ENCODE results near the gene BTLA. TPM values are rescaled to one million over a fixed set of nuclear protein-coding genes. Genes with fewer than 3 reads are reported as not detected.

Gene BTLA
- total RNA-seq, 2 experiments from 2014 or later = 45.7 to 46.3 TPM

GRCh38 chr3:112484352-112484751, 14.9 kb downstream of the BTLA start:
- Mint-ChIP-seq H3K27me3 (no peaks in the 10 kb centered on the region), H3K27ac (no peak overlapping the region), H3K36me3 (ENCODE audit: low read depth) (peaks cover 62% of the 10 kb centered on the region), H3K4me3 (no peak overlapping the region), H3K4me1 (peaks cover 49% of the 10 kb centered on the region), H3K9me3 (peaks cover 3% of the 10 kb centered on the region)
- no peak for DNase-seq
- CTCF ChIA-PET = interaction anchor here (1.6 kb wide), 1 partner anchor 15 kb away, joined by 8 read pairs; the partner anchor contains the start of gene BTLA
- POLR2A ChIA-PET = interaction anchor here (2.4 kb wide), 1 partner anchor 13 kb away, joined by 13 read pairs; no protein-coding TSS in a partner anchor

GRCh38 chr3:112482675-112483074, 16.6 kb downstream of the BTLA start:
- peak overlapping the region; percentile 12 for H3K27ac Mint-ChIP-seq
- H3K36me3 Mint-ChIP-seq (ENCODE audit: low read depth) = peaks cover 68% of the 10 kb centered on the region
- H3K27me3 Mint-ChIP-seq = no peaks in the 10 kb centered on the region
- H3K4me3 Mint-ChIP-seq = peak overlapping the region; percentile 28
- no peak for DNase-seq
- POLR2A ChIA-PET = interaction anchor here (2.4 kb wide), 1 partner anchor 15 kb away, joined by 13 read pairs; no protein-coding TSS in a partner anchor
- CTCF ChIA-PET = no interaction called here
- H3K9me3 Mint-ChIP-seq = peaks cover 3% of the 10 kb centered on the region
- H3K4me1 Mint-ChIP-seq = peaks cover 45% of the 10 kb centered on the region

- Mint-ChIP-seq H3K27ac (no peak overlapping the region), H3K4me1 (peaks cover 39% of the 10 kb centered on the region), H3K27me3 (no peaks in the 10 kb centered on the region), H3K9me3 (peaks cover 3% of the 10 kb centered on the region), H3K4me3 (no peak overlapping the region), H3K36me3 (ENCODE audit: low read depth) (peaks cover 70% of the 10 kb centered on the region)
- CTCF ChIA-PET = no interaction called here
- DNase-seq = no peak
- POLR2A ChIA-PET = no interaction called here
Observed at GRCh38 chr3:112481302-112481721, 18.0 kb downstream of the BTLA start.

- ChIA-PET POLR2A (no interaction called here), CTCF (interaction anchor here (1.3 to 2.2 kb wide), 3 partner anchors 11 to 41 kb away, joined by 5 to 7 read pairs (median 6); no protein-coding TSS in a partner anchor)
- DNase-seq = no peak
- Mint-ChIP-seq H3K4me3 (no peak overlapping the region), H3K4me1 (peaks cover 56% of the 10 kb centered on the region), H3K27ac (no peak overlapping the region), H3K9me3 (peaks cover 7% of the 10 kb centered on the region), H3K36me3 (ENCODE audit: low read depth) (peaks cover 80% of the 10 kb centered on the region), H3K27me3 (no peaks in the 10 kb centered on the region)
Observed at GRCh38 chr3:112477891-112478290, 21.4 kb downstream of the BTLA start.

GRCh38 chr3:112476346-112476745, 22.9 kb downstream of the BTLA start:
- DNase-seq = no peak
- Mint-ChIP-seq H3K27ac (no peak overlapping the region), H3K4me1 (peaks cover 56% of the 10 kb centered on the region), H3K9me3 (peaks cover 7% of the 10 kb centered on the region), H3K36me3 (ENCODE audit: low read depth) (peaks cover 85% of the 10 kb centered on the region), H3K27me3 (no peaks in the 10 kb centered on the region), H3K4me3 (no peak overlapping the region)
- ChIA-PET CTCF (no interaction called here), POLR2A (interaction anchor here (1.1 to 1.5 kb wide), 2 partner anchors 16 to 23 kb away, joined by 4 to 5 read pairs; partner anchors contain the start of gene BTLA)

- Mint-ChIP-seq H3K4me3 (no peak overlapping the region), H3K36me3 (ENCODE audit: low read depth) (peaks cover 87% of the 10 kb centered on the region), H3K27me3 (no peaks in the 10 kb centered on the region), H3K9me3 (peaks cover 4% of the 10 kb centered on the region), H3K27ac (no peak overlapping the region), H3K4me1 (peaks cover 61% of the 10 kb centered on the region)
- POLR2A ChIA-PET = no interaction called here
- CTCF ChIA-PET = no interaction called here
- DNase-seq = no peak
Observed at GRCh38 chr3:112474796-112475195, 24.5 kb downstream of the BTLA start.

GRCh38 chr3:112472691-112473090, 26.6 kb downstream of the BTLA start:
- H3K36me3 Mint-ChIP-seq (ENCODE audit: low read depth) = peaks cover 79% of the 10 kb centered on the region

GRCh38 chr3:112471596-112472325, 27.5 kb downstream of the BTLA start:
- peaks cover 79% of the 10 kb centered on the region for H3K36me3 Mint-ChIP-seq (ENCODE audit: low read depth)
- POLR2A ChIA-PET = no interaction called here
- H3K9me3 Mint-ChIP-seq = peaks cover 4% of the 10 kb centered on the region
- H3K27me3 Mint-ChIP-seq = no peaks in the 10 kb centered on the region
- no peak overlapping the region for H3K4me3 Mint-ChIP-seq
- no peak for DNase-seq
- peaks cover 72% of the 10 kb centered on the region for H3K4me1 Mint-ChIP-seq
- H3K27ac Mint-ChIP-seq = no peak overlapping the region
- CTCF ChIA-PET = no interaction called here

More at GRCh38 chr3:112472691-112473090, 26.6 kb downstream of the BTLA start:
- H3K27me3 Mint-ChIP-seq = no peaks in the 10 kb centered on the region
- H3K27ac Mint-ChIP-seq = peak overlapping the region; percentile 42
- no peak for DNase-seq
- H3K4me1 Mint-ChIP-seq = peaks cover 66% of the 10 kb centered on the region
- ChIA-PET CTCF (interaction anchor here (0.7 kb wide), 1 partner anchor 368 kb away, joined by 3 read pairs; no protein-coding TSS in a partner anchor), POLR2A (interaction anchor here (1.4 kb wide), 1 partner anchor 8 kb away, joined by 6 read pairs; no protein-coding TSS in a partner anchor)
- H3K9me3 Mint-ChIP-seq = peaks cover 4% of the 10 kb centered on the region
- no peak overlapping the region for H3K4me3 Mint-ChIP-seq

GRCh38 chr3:112470788-112471187, 28.5 kb downstream of the BTLA start:
- Mint-ChIP-seq H3K27me3 (no peaks in the 10 kb centered on the region), H3K4me3 (no peak overlapping the region), H3K36me3 (ENCODE audit: low read depth) (peaks cover 78% of the 10 kb centered on the region), H3K4me1 (peaks cover 79% of the 10 kb centered on the region), H3K9me3 (peaks cover 4% of the 10 kb centered on the region), H3K27ac (no peak overlapping the region)
- ChIA-PET CTCF (interaction anchor here (1.3 kb wide), 1 partner anchor 32 kb away, joined by 3 read pairs; no protein-coding TSS in a partner anchor), POLR2A (no interaction called here)
- DNase-seq = no peak

GRCh38 chr3:112469671-112470070, 29.6 kb downstream of the BTLA start:
- H3K9me3 Mint-ChIP-seq = peaks cover under 1% of the 10 kb centered on the region
- H3K4me1 Mint-ChIP-seq = peaks cover 81% of the 10 kb centered on the region
- no peaks in the 10 kb centered on the region for H3K27me3 Mint-ChIP-seq
- DNase-seq = no peak
- peaks cover 80% of the 10 kb centered on the region for H3K36me3 Mint-ChIP-seq (ENCODE audit: low read depth)
- ChIA-PET POLR2A (no interaction called here), CTCF (interaction anchor here (1.1 to 1.3 kb wide), 2 partner anchors 31 to 136 kb away, joined by 3 read pairs; partner anchors contain the start of gene CD200)
- H3K27ac Mint-ChIP-seq = no peak overlapping the region
- no peak overlapping the region for H3K4me3 Mint-ChIP-seq

GRCh38 chr3:112467539-112467938, 31.7 kb downstream of the BTLA start:
- peak overlapping the region; percentile 12 for H3K27ac Mint-ChIP-seq
- H3K9me3 Mint-ChIP-seq = no peaks in the 10 kb centered on the region
- peaks cover 79% of the 10 kb centered on the region for H3K4me1 Mint-ChIP-seq
- CTCF ChIA-PET = no interaction called here
- H3K27me3 Mint-ChIP-seq = no peaks in the 10 kb centered on the region
- POLR2A ChIA-PET = no interaction called here
- peaks cover 77% of the 10 kb centered on the region for H3K36me3 Mint-ChIP-seq (ENCODE audit: low read depth)
- H3K4me3 Mint-ChIP-seq = no peak overlapping the region
- DNase-seq = no peak

- no peak for DNase-seq
- ChIA-PET POLR2A (interaction anchor here (2.8 kb wide), 1 partner anchor 32 kb away, joined by 26 read pairs; the partner anchor contains the start of gene BTLA), CTCF (no interaction called here)
- Mint-ChIP-seq H3K27ac (no peak overlapping the region), H3K36me3 (ENCODE audit: low read depth) (peaks cover 76% of the 10 kb centered on the region), H3K27me3 (no peaks in the 10 kb centered on the region), H3K4me3 (no peak overlapping the region), H3K9me3 (peaks cover 4% of the 10 kb centered on the region), H3K4me1 (peaks cover 78% of the 10 kb centered on the region)
Observed at GRCh38 chr3:112466020-112466419, 33.3 kb downstream of the BTLA start.

- Mint-ChIP-seq H3K4me1 (peaks cover 80% of the 10 kb centered on the region), H3K4me3 (peak overlapping the region; percentile 22), H3K9me3 (peaks cover 4% of the 10 kb centered on the region), H3K27ac (peak overlapping the region; percentile 76), H3K27me3 (no peaks in the 10 kb centered on the region), H3K36me3 (ENCODE audit: low read depth) (peaks cover 66% of the 10 kb centered on the region)
- DNase-seq = no peak
- ChIA-PET CTCF (interaction anchor here (0.9 to 1.3 kb wide), 7 partner anchors 50 to 353 kb away, joined by 3 to 5 read pairs (median 3); partner anchors contain the start of gene CD200), POLR2A (interaction anchor here (1.0 to 2.8 kb wide), 9 partner anchors 8 to 212 kb away, joined by 3 to 26 read pairs (median 5); partner anchors contain the start of genes ATG3, BTLA and SLC35A5)
Observed at GRCh38 chr3:112464264-112464663, 35.0 kb downstream of the BTLA start.

All from activated CD4-positive, alpha-beta memory T cell treated with anti-CD3 and anti-CD28 coated beads, Interleukin-2, amount 10 ng/mL, durations not matched to agents 7 days and 5 days (primary cell).